ENCODE results near the gene DMWD.

DMWD gene

GRCh38 chr19:45822716-45823115, 30.1 kb upstream of the DMWD start:
- no peak for DNase-seq (ENCODE audit: low spot score)
- TF ChIP-seq CTCF (IDR thresholded peaks at IDR 0.05; ENCODE audit: extremely low read depth, insufficient read depth, missing control alignments), result no peak
- in situ Hi-C loops (cut with MboI; ENCODE audit: low pct_unique_long_range_greater_than_20kb, low sequenced_read_pairs, unreplicated experiment), result no loop called here

- no peak for TF ChIP-seq CTCF (IDR thresholded peaks at IDR 0.05; ENCODE audit: extremely low read depth, insufficient read depth, missing control alignments)
- no peak for DNase-seq (ENCODE audit: low spot score)
- in situ Hi-C loops (cut with MboI; ENCODE audit: low pct_unique_long_range_greater_than_20kb, low sequenced_read_pairs, unreplicated experiment), result no loop called here
Observed at GRCh38 chr19:45821570-45821969, 28.9 kb upstream of the DMWD start.

- in situ Hi-C loops (cut with MboI; ENCODE audit: low pct_unique_long_range_greater_than_20kb, low sequenced_read_pairs, unreplicated experiment), result no loop called here
- DNase-seq (ENCODE audit: low spot score), result no peak
- TF ChIP-seq CTCF (IDR thresholded peaks at IDR 0.05; ENCODE audit: extremely low read depth, insufficient read depth, missing control alignments), result no peak
Observed at GRCh38 chr19:45821103-45821521, 28.5 kb upstream of the DMWD start.

GRCh38 chr19:45820413-45821102, 27.9 kb upstream of the DMWD start:
- TF ChIP-seq CTCF (IDR thresholded peaks at IDR 0.05; ENCODE audit: extremely low read depth, insufficient read depth, missing control alignments), result no peak
- DNase-seq (ENCODE audit: low spot score), result no peak
- in situ Hi-C loops (cut with MboI; ENCODE audit: low pct_unique_long_range_greater_than_20kb, low sequenced_read_pairs, unreplicated experiment), result no loop called here

DNA sequence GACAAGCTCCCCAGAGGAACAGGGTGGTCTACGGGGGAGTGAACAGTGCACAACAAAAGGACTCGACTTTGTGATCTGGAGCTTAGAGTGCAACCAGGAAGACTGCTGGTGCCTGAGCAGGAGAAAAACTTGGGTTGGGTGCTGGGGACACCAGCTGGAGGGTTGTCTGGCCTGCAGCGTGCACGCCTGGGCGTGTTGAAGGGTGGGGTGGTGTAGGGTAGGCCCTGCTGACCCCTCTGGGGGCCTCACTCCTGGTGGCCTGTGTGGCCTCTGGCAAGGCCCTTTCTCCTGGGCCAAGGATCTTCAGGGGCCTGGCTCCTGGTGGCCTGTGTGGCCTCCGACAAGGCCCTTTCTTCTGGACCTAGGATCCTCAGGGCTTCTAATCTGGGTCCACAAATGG, 27.1 kb upstream of the DMWD start:
- TF ChIP-seq CTCF (IDR thresholded peaks at IDR 0.05; ENCODE audit: extremely low read depth, insufficient read depth, missing control alignments), result no peak
- no peak for DNase-seq (ENCODE audit: low spot score)
- in situ Hi-C loops (cut with MboI; ENCODE audit: low pct_unique_long_range_greater_than_20kb, low sequenced_read_pairs, unreplicated experiment), result no loop called here

GRCh38 chr19:45817725-45818301, 25.2 kb upstream of the DMWD start:
- DNase-seq (ENCODE audit: low spot score), result peak; percentile 50
- TF ChIP-seq CTCF (IDR thresholded peaks at IDR 0.05; ENCODE audit: extremely low read depth, insufficient read depth, missing control alignments), result no peak
- in situ Hi-C loops (cut with MboI; ENCODE audit: low pct_unique_long_range_greater_than_20kb, low sequenced_read_pairs, unreplicated experiment), result no loop called here
